HepG2 (cell line): ENCODE results near the gene SBK3. TPM values are rescaled to one million over a fixed set of nuclear protein-coding genes. Genes with fewer than 3 reads are reported as not detected.

ENCODE experiments used
- ATAC-seq: fragments of 200-7000 bp; cut with Tn5 transposase; 3 replicates; pipeline ENCODE4 v1.9.1; 2020; ENCODE audit warnings: mild to moderate bottlenecking, moderate library complexity
- BruUV-seq: library from RNA; stranded (reverse); fragments of 400-500 nt; replicated peaks from 2 replicates; lab custom pipeline; 2021; lab: Mats Ljungman, UMichigan
- CTCF ChIA-PET: fragments of 300-600 bp; formaldehyde crosslinking; extraction: SDS; loops from one replicate; lab custom pipeline; 2021; ENCODE audit warnings: low total read pairs, inconsistent platforms, low intra/inter-chr PET ratio; lab: Yijun Ruan, JAX
- POLR2A ChIA-PET: fragments of 350-600 bp; sonication (Branson Sonifier 250); formaldehyde crosslinking; loops from one replicate; lab custom pipeline; 2020; ENCODE audit warnings: antibody characterized with exemption, inconsistent platforms; lab: Yijun Ruan, JAX
- DNase-seq: peaks from one replicate; pipeline ENCODE4 v3.0.0-alpha.2; 2015; ENCODE audit warnings: low spot score
- FAIRE-seq: peaks from 3 replicates; lab custom pipeline; 2011; peaks lifted over from hg19 to GRCh38; lab: Jason Lieb, UNC
- H2AFZ ChIP-seq: one replicate; pipeline ENCODE4 v1.6.1; 2011; ENCODE audit warnings: low read length, inconsistent platforms
- H3K27ac ChIP-seq: fragments of 300-600 bp; 3 replicates; pipeline ENCODE4 v1.8.0; 2011; ENCODE audit warnings: mixed run types, mild to moderate bottlenecking, mixed read lengths, low read length, inconsistent platforms; ENCODE audit not compliant: insufficient read depth; ENCODE audit errors: extremely low read length
- H3K27me3 ChIP-seq, 2 experiments: fragments of 200-600 bp in 1 of 2; 2 replicates in 1 of 2; 3 replicates in 1 of 2; pipeline versions ENCODE4 v1.6.0 to v1.8.0; 2011; ENCODE audit warnings: low read length in 2 of 2, mild to moderate bottlenecking in 2 of 2, moderate library complexity in 2 of 2, inconsistent platforms in 1 of 2; ENCODE audit not compliant: insufficient read depth in 2 of 2, control insufficient read depth in 1 of 2
- H3K36me3 ChIP-seq, 2 experiments: fragments of 200-600 bp in 1 of 2; replicated peaks in 1 of 2; 2 replicates in 1 of 2; 3 replicates in 1 of 2; pipeline versions ENCODE4 v1.5.1 to v1.8.0; 2011; ENCODE audit warnings: low read length in 2 of 2, inconsistent platforms in 1 of 2; ENCODE audit not compliant: insufficient read depth in 2 of 2, control insufficient read depth in 1 of 2
- H3K4me1 ChIP-seq: 2 replicates; pipeline ENCODE4 v1.5.1; 2012; ENCODE audit warnings: low read length, inconsistent platforms; ENCODE audit not compliant: insufficient read depth
- H3K4me2 ChIP-seq: 2 replicates; pipeline ENCODE4 v1.6.0; 2011; ENCODE audit warnings: low read depth, low read length, inconsistent platforms
- H3K4me3 ChIP-seq, 3 experiments: fragments of 200-600 bp in 1 of 3; sonication (generic), shearing (Covaris generic) in 1 of 3; replicated peaks in 1 of 3; 2 replicates each; pipeline ENCODE4 v1.5.1; 2011 to 2016; ENCODE audit warnings: low read length in 3 of 3, inconsistent platforms in 2 of 3, low read depth in 2 of 3, mild to moderate bottlenecking in 2 of 3, control low read depth in 1 of 3, mixed read lengths in 1 of 3; ENCODE audit not compliant: insufficient read depth in 1 of 3
- H3K79me2 ChIP-seq: one replicate; pipeline ENCODE4 v1.6.1; 2011; ENCODE audit warnings: low read length, inconsistent platforms; ENCODE audit not compliant: insufficient read depth
- H3K9ac ChIP-seq: 2 replicates; pipeline ENCODE4 v1.6.0; 2011; ENCODE audit warnings: mild to moderate bottlenecking, low read depth, low read length, inconsistent platforms; ENCODE audit not compliant: insufficient read depth
- H3K9me3 ChIP-seq: 2 replicates; pipeline ENCODE4 v1.5.1; 2012; ENCODE audit warnings: mild to moderate bottlenecking, low read length
- H4K20me1 ChIP-seq: 2 replicates; pipeline ENCODE4 v1.6.0; 2011; ENCODE audit warnings: inconsistent platforms, mild to moderate bottlenecking, low read length, moderate library complexity; ENCODE audit not compliant: insufficient read depth
- ARHGAP35 ChIP-seq: sonication (generic); formaldehyde crosslinking; IDR thresholded peaks from 2 replicates; pipeline ENCODE4 v1.9.0; 2022; ENCODE audit warnings: mild to moderate bottlenecking, inconsistent platforms, moderate library complexity, missing genetic modification reagents, borderline replicate concordance
- ELF1 ChIP-seq: sonication (generic); formaldehyde crosslinking; IDR thresholded peaks from 2 replicates; pipeline ENCODE4 v1.4.0; 2020; ENCODE audit warnings: missing genetic modification reagents
- ERF ChIP-seq: IDR thresholded peaks from 2 replicates; pipeline ENCODE4 v1.6.1; 2018; ENCODE audit warnings: missing biosample characterization, missing genetic modification reagents
- FOXJ3 ChIP-seq: sonication (generic); formaldehyde crosslinking; IDR thresholded peaks from 2 replicates; pipeline ENCODE4 v1.4.0; 2020; ENCODE audit warnings: missing genetic modification reagents, mild to moderate bottlenecking, borderline replicate concordance
- GABPA ChIP-seq, 2 experiments: IDR thresholded peaks; 2 replicates each; pipeline ENCODE4 v1.6.1; 2011 to 2016; ENCODE audit warnings: low read depth in 2 of 2, low read length in 1 of 2, missing biosample characterization in 1 of 2, missing genetic modification characterization in 1 of 2
- HMG20A ChIP-seq: IDR thresholded peaks from 2 replicates; pipeline ENCODE4 v1.6.1; 2016; ENCODE audit warnings: borderline replicate concordance
- JUND ChIP-seq: sonication (generic); formaldehyde crosslinking; IDR thresholded peaks from 2 replicates; pipeline ENCODE4 v1.8.0; 2022; ENCODE audit warnings: mild to moderate bottlenecking, missing genetic modification reagents
- NCOA2 ChIP-seq: sonication (generic); formaldehyde crosslinking; IDR thresholded peaks from 2 replicates; pipeline ENCODE4 v1.8.0; 2022; ENCODE audit warnings: inconsistent platforms
- NR2F6 ChIP-seq, 2 experiments: IDR thresholded peaks; 2 replicates each; pipeline ENCODE4 v1.6.1; 2016; ENCODE audit warnings: antibody characterized with exemption in 1 of 2, mild to moderate bottlenecking in 1 of 2
- SIN3B ChIP-seq: fragments of 150-350 bp; IDR thresholded peaks from 2 replicates; pipeline ENCODE4 v1.6.1; 2014; ENCODE audit warnings: low read length
- ZBTB25 ChIP-seq: IDR thresholded peaks from 2 replicates; pipeline ENCODE4 v1.6.1; 2018; ENCODE audit warnings: missing genetic modification reagents
- ZBTB3 ChIP-seq: sonication (generic); formaldehyde crosslinking; IDR thresholded peaks from 2 replicates; pipeline ENCODE4 v1.4.0; 2020; ENCODE audit warnings: low read depth, mild to moderate bottlenecking, moderate library complexity, missing genetic modification reagents, borderline replicate concordance
- ZBTB39 ChIP-seq: sonication (generic); formaldehyde crosslinking; IDR thresholded peaks from 2 replicates; pipeline ENCODE4 v1.5.0; 2020; ENCODE audit warnings: missing genetic modification reagents
- ZNF136 ChIP-seq: sonication (generic); formaldehyde crosslinking; IDR thresholded peaks from 2 replicates; pipeline ENCODE4 v1.8.1; 2022; ENCODE audit warnings: low read depth, mild to moderate bottlenecking, moderate library complexity, missing genetic modification reagents
- ZNF205 ChIP-seq: IDR thresholded peaks from 2 replicates; pipeline ENCODE4 v1.6.1; 2018; ENCODE audit warnings: missing biosample characterization, missing genetic modification reagents
- ZNF251 ChIP-seq: sonication (generic); formaldehyde crosslinking; IDR thresholded peaks from 2 replicates; pipeline ENCODE4 v1.9.0; 2021; ENCODE audit warnings: mild to moderate bottlenecking, missing genetic modification reagents
- ZNF335 ChIP-seq: sonication (generic); formaldehyde crosslinking; IDR thresholded peaks from 2 replicates; pipeline ENCODE4 v1.4.0; 2020; ENCODE audit warnings: missing genetic modification reagents
- ZNF350 ChIP-seq: sonication (generic); formaldehyde crosslinking; IDR thresholded peaks from 2 replicates; pipeline ENCODE4 v1.4.0; 2020; ENCODE audit warnings: mild to moderate bottlenecking, low read depth, missing genetic modification reagents, borderline replicate concordance
- ZNF484 ChIP-seq: sonication (generic); formaldehyde crosslinking; IDR thresholded peaks from 2 replicates; pipeline ENCODE4 v1.5.1; 2020; ENCODE audit warnings: mild to moderate bottlenecking, low read depth, missing genetic modification reagents, borderline replicate concordance
- WGBS: methylation state at CpG from one replicate; pipeline ENCODE4 v1.1.6; 2017; ENCODE audit warnings: low lambda C conversion rate; 5-methylcytosine and 5-hydroxymethylcytosine counted together
- in situ Hi-C: cut with HindIII; loops from 2 replicates; pipeline ENCODE4 v1.10.0; 2017; ENCODE audit warnings: low pct_unique_long_range_greater_than_20kb; ENCODE audit not compliant: extremely low pct_ligation_motif_present
- intact Hi-C: fragments of 100-400 bp; cut with micrococcal nuclease; formaldehyde crosslinking; loops from one replicate; pipeline ENCODE4 v1.10.0; 2022; ENCODE audit not compliant: unreplicated experiment
- polyA plus RNA-seq, 8 experiments: library from polyadenylated mRNA; depleted of rRNA in 3 of 8; stranded (reverse) in 7 of 8; unstranded in 1 of 8; fragments of >200 nt; fragmentation: Illumina TruSeq in 4 of 8; extraction: Trizol in 4 of 8; gene quantifications; 2 replicates each; pipeline versions ENCODE4 v1.2.1 to v1.2.3, GENCODE V29; 2011 to 2016; ENCODE audit warnings: low read depth in 4 of 8, missing spikeins in 1 of 8, mixed read lengths in 1 of 8; ENCODE audit not compliant: insufficient read depth in 1 of 8
- total RNA-seq, 5 experiments: library from RNA; depleted of rRNA; stranded (reverse); fragments of >200 nt; fragmentation: Illumina TruSeq; extraction: Trizol; gene quantifications; 2 replicates each; pipeline ENCODE4 v1.2.3, GENCODE V29; 2016; ENCODE audit warnings: low read depth in 1 of 5

SBK3 gene
- total and polyA plus RNA-seq, 2 of the 13 experiments (the other 11 are each of a cell fraction or from before 2014, with no cell fraction given), result 0.66 to 0.77 TPM

- TF ChIP-seq ZNF484 (CRISPR knock-in tag), result no peak
- TF ChIP-seq SIN3B, result no peak
- no peak for TF ChIP-seq FOXJ3
- TF ChIP-seq ELF1 (CRISPR knock-in tag), result no peak
- no peak for TF ChIP-seq ZNF350 (CRISPR knock-in tag)
- no peak for TF ChIP-seq GABPA (IDR thresholded peaks at IDR 0.05; ENCODE audit: low read depth, low read length)
- no peak for TF ChIP-seq GABPA (CRISPR knock-in tag; IDR thresholded peaks at IDR 0.05; ENCODE audit: low read depth)
- no peak for TF ChIP-seq ZNF251 (CRISPR knock-in tag)
- no peak for TF ChIP-seq ZBTB39 (CRISPR knock-in tag)
- no peak for TF ChIP-seq ZBTB25 (CRISPR knock-in tag)
Observed at GRCh38 chr19:55559684-55560083, 14.3 kb upstream of the SBK3 start (continued).

- Histone ChIP-seq H3K36me3 (no peaks in the 10 kb centered on the region), H3K9me3 (no peaks in the 10 kb centered on the region), H3K27ac (peak overlapping the region; percentile 39), H3K4me3 (peak overlapping the region in 1 of 3 experiments; percentile 17; a peak in 2 of 6 replicates), H3K27me3 (no peaks in the 10 kb centered on the region), H3K4me1 (peaks cover 59% of the 10 kb centered on the region), H4K20me1 (no peaks in the 10 kb centered on the region), H3K4me2 (peak overlapping the region; percentile 63), H2AFZ (no peak overlapping the region), H3K9ac (0 out of 2 replicates have a peak overlapping the region, but pooled peaks have one; percentile 15), H3K79me2 (no peaks in the 10 kb centered on the region)
- DNase-seq (peak; percentile 68), FAIRE-seq (no peak), ATAC-seq (peak; percentile 73)
- intact Hi-C loops (loop anchor here (10.0 kb wide), 1 partner anchor 50 kb away; the partner anchor contains the start of genes ZNF524 and ZNF865), in situ Hi-C loops (no loop called here)
- BruUV-seq, result no TSS peak
- ChIA-PET CTCF (no interaction called here), POLR2A (interaction anchor here (0.7 kb wide), 1 partner anchor 8 kb away, joined by 3 read pairs; no protein-coding TSS in a partner anchor)
- 4% methylated on average over 8 of the region's 8 CpGs for WGBS
- TF ChIP-seq HMG20A (CRISPR knock-in tag), result 0 out of 2 replicates have a peak, but pooled peaks have one; percentile 13
- peak; percentile 56; the same call in 1 of the 2 replicates for TF ChIP-seq ZNF136
- TF ChIP-seq JUND, result 0 out of 2 replicates have a peak, but pooled peaks have one; percentile 6
- peak; percentile 62; the same call in 1 of the 2 replicates for TF ChIP-seq ZNF335 (CRISPR knock-in tag)
- TF ChIP-seq ERF, result 0 out of 2 replicates have a peak, but pooled peaks have one; percentile 43
- 0 out of 2 replicates have a peak, but pooled peaks have one; percentile 22 for TF ChIP-seq NR2F6 (IDR thresholded peaks at IDR 0.05)
- peak; percentile 63 for TF ChIP-seq NR2F6 (CRISPR knock-in tag; IDR thresholded peaks at IDR 0.05)
- TF ChIP-seq ZBTB3 (CRISPR knock-in tag), result no peak
- TF ChIP-seq NCOA2 (CRISPR knock-in tag), result 0 out of 2 replicates have a peak, but pooled peaks have one; percentile 41
- TF ChIP-seq ZNF205, result 0 out of 2 replicates have a peak, but pooled peaks have one; percentile 27
- TF ChIP-seq ARHGAP35 (CRISPR knock-in tag), result 0 out of 2 replicates have a peak, but pooled peaks have one; percentile 53
Observed at GRCh38 chr19:55554741-55555152, 9.4 kb upstream of the SBK3 start.
